Testis (tissue), 2 donors: ENCODE results near the gene IL3.

Experiments
- CTCF ChIP-seq, 3 experiments: fragments of 450-650 bp in 2 of 3; fragments of 200-600 bp in 1 of 3; sonication (generic) in 1 of 3; IDR thresholded peaks; one replicate each; pipeline ENCODE4 v1.5.1; 2016 to 2019; ENCODE audit warnings: antibody characterized with exemption in 3 of 3, mild to moderate bottlenecking in 2 of 3, moderate library complexity in 1 of 3
- POLR2A ChIP-seq: fragments of 450-650 bp; IDR thresholded peaks from one replicate; pipeline ENCODE4 v1.6.1; 2017; ENCODE audit warnings: antibody characterized with exemption, mild to moderate bottlenecking, moderate library complexity

GRCh38 chr5:132064140-132064539 lies 3.7 kb downstream of the IL3 start:
- TF ChIP-seq CTCF (IDR thresholded peaks at IDR 0.05) = no peak
- TF ChIP-seq POLR2A = no peak
